OCI-LY7 (cell line): ENCODE results near the gene BCL2L12. TPM values are rescaled to one million over a fixed set of nuclear protein-coding genes. Genes with fewer than 3 reads are reported as not detected.
"Not testable (repeated sequence)": the region's sequence is repeated elsewhere in the genome, so short reads cannot be mapped to it uniquely, and the experiment has no call there.

Experiments used
- BruUV-seq: library from RNA; stranded (reverse); fragments of 400-500 nt; replicated peaks from 2 replicates; lab custom pipeline; 2021; lab: Mats Ljungman, UMichigan
- CTCF ChIA-PET: fragments of 300-600 bp; sonication (Branson Sonifier 250); formaldehyde crosslinking; loops from one replicate; lab custom pipeline; 2022; ENCODE audit warnings: antibody characterized with exemption; ENCODE audit not compliant: unreplicated experiment; lab: Charles Lee
- POLR2A ChIA-PET: fragments of 300-600 bp; sonication (Branson Sonifier 250); formaldehyde crosslinking; loops from one replicate; lab custom pipeline; 2022; ENCODE audit warnings: antibody characterized with exemption; lab: Charles Lee
- DNase-seq: peaks from one replicate; pipeline ENCODE4 v3.0.0-alpha.2; 2015; ENCODE audit warnings: low spot score
- H2AFZ ChIP-seq: fragments of 200-600 bp; sonication (generic), shearing (Covaris generic); 2 replicates; pipeline ENCODE4 v1.6.1; 2014; ENCODE audit warnings: mild to moderate bottlenecking, antibody characterized with exemption, low read length, moderate library complexity
- H3K27ac ChIP-seq: fragments of 200-600 bp; sonication (generic); 2 replicates; pipeline ENCODE4 v1.5.1; 2014; ENCODE audit warnings: mixed run types, low read depth, mild to moderate bottlenecking, moderate library complexity, low read length, inconsistent platforms; ENCODE audit not compliant: poor library complexity, severe bottlenecking
- H3K36me3 ChIP-seq: fragments of 200-600 bp; sonication (generic); 2 replicates; pipeline ENCODE4 v1.6.1; 2014; ENCODE audit warnings: mild to moderate bottlenecking, antibody characterized with exemption, low read length, moderate library complexity, mixed read lengths; ENCODE audit not compliant: insufficient read depth
- H3K4me1 ChIP-seq: fragments of 200-600 bp; sonication (generic); 2 replicates; pipeline ENCODE4 v1.5.1; 2014; ENCODE audit warnings: mild to moderate bottlenecking, low read length; ENCODE audit not compliant: insufficient read depth, poor library complexity, severe bottlenecking
- H3K4me2 ChIP-seq: fragments of 200-600 bp; sonication (generic); 2 replicates; pipeline ENCODE4 v1.6.1; 2014; ENCODE audit warnings: mild to moderate bottlenecking, low read length
- H3K4me3 ChIP-seq: fragments of 200-600 bp; sonication (generic); 2 replicates; pipeline ENCODE4 v1.5.1; 2014; ENCODE audit warnings: mild to moderate bottlenecking, low read depth, low read length; ENCODE audit not compliant: poor library complexity, severe bottlenecking
- H3K79me2 ChIP-seq: fragments of 200-600 bp; sonication (generic); 2 replicates; pipeline ENCODE4 v1.6.1; 2016; ENCODE audit warnings: low read depth, mild to moderate bottlenecking, low read length, moderate library complexity, mixed read lengths; ENCODE audit not compliant: insufficient read depth
- H3K9me2 ChIP-seq: fragments of 200-600 bp; sonication (generic); 2 replicates; pipeline ENCODE4 v1.6.1; 2016; ENCODE audit warnings: mild to moderate bottlenecking, low read length, mixed read lengths; ENCODE audit not compliant: insufficient read depth
- H3K9me3 ChIP-seq: fragments of 200-600 bp; sonication (generic); 2 replicates; pipeline ENCODE4 v1.6.1; 2014; ENCODE audit warnings: mild to moderate bottlenecking, mixed run types, low read length, mixed read lengths
- H4K20me1 ChIP-seq: fragments of 200-600 bp; sonication (generic); 2 replicates; pipeline ENCODE4 v1.6.1; 2014; ENCODE audit warnings: mild to moderate bottlenecking, antibody characterized with exemption, low read length, moderate library complexity, mixed read lengths; ENCODE audit not compliant: insufficient read depth
- CTCF ChIP-seq: fragments of 200-600 bp; sonication (generic); conservative IDR thresholded peaks from 2 replicates; pipeline ENCODE4 v1.5.1; 2014; ENCODE audit warnings: mild to moderate bottlenecking, antibody characterized with exemption, low read length, moderate library complexity, mixed read lengths
- EZH2phosphoT487 ChIP-seq: fragments of 200-600 bp; sonication (generic); IDR thresholded peaks from 2 replicates; pipeline ENCODE4 v1.6.1; 2018; ENCODE audit warnings: low read depth, borderline replicate concordance, mild to moderate bottlenecking, mixed run types, antibody characterized with exemption, low read length, moderate library complexity, mixed read lengths
- intact Hi-C: fragments of 100-400 bp; cut with micrococcal nuclease; formaldehyde crosslinking; loops from one replicate; pipeline ENCODE4 v1.10.0; 2022; ENCODE audit not compliant: unreplicated experiment
- total RNA-seq, 2 experiments: library from RNA; depleted of rRNA in 1 of 2; stranded (reverse); fragments of >200 nt in 1 of 2; shearing (Covaris generic) in 1 of 2; gene quantifications; 2 replicates each; pipeline ENCODE4 v1.2.3, GENCODE V29; 2014 to 2022

The BCL2L12 gene
- total RNA-seq, 2 experiments from 2014 or later: 38.9 to 65.4 TPM

DNA sequence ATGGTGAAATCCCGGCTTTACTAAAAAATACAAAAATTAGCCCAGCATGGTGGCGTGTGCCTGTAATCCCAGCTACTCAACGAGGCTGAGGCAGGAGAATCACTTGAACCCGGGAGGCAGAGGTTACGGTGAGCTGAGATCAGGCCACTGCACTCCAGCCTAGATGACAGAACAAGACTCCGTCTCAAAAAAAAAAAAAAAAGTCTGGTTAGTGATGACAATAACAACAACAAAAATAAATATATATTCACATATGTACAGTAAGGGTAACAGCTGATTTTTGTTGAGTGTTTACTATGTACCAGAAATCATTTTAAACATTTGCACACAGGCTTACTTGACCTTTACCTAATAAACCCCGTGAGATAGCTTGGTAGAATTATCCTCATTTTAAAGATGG is 48.8 kb upstream of the BCL2L12 start:
- Histone ChIP-seq H3K27ac (no peak overlapping the region), H3K36me3 (peaks cover 88% of the 10 kb centered on the region), H3K79me2 (no peaks in the 10 kb centered on the region), H3K4me2 (no peak overlapping the region), H3K4me3 (no peak overlapping the region), H4K20me1 (no peaks in the 10 kb centered on the region), H3K9me2 (no peaks in the 10 kb centered on the region), H2AFZ (no peak overlapping the region), H3K9me3 (no peaks in the 10 kb centered on the region), H3K4me1 (no peaks in the 10 kb centered on the region)
- intact Hi-C loops: no loop called here
- no peak for DNase-seq
- ChIA-PET POLR2A (interaction anchor here (2.0 kb wide), 1 partner anchor 23 kb away, joined by 4 read pairs; the partner anchor contains the start of gene RRAS), CTCF (no interaction called here)
- BruUV-seq: no TSS peak
- TF ChIP-seq EZH2phosphoT487 (no peak), CTCF (no peak)

DNA sequence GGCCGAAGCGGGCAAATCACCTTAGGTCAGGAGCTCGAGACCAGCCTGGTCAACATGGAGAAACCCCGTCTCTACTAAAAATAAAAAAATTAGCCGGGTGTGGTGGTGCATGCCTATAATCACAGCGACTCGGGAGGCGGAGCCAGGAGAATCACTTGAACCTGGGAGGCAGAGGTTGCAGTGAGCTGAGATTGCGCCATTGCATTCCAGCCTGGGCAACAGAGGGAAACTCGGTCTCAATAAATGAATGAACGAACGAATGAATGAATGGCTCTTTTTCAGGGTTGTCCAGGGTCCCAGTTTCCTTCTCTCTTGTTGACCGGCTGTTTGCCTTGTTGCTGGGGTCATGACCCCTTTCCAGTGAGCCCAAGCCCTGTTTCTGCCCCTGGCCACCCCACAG is 47.9 kb upstream of the BCL2L12 start:
- H3K9me3 ChIP-seq, H3K27ac ChIP-seq, H2AFZ ChIP-seq, intact Hi-C loops, H3K4me1 ChIP-seq, H3K9me2 ChIP-seq, H3K4me2 ChIP-seq, CTCF ChIA-PET, BruUV-seq, DNase-seq, H4K20me1 ChIP-seq, H3K4me3 ChIP-seq, H3K79me2 ChIP-seq: not testable (repeated sequence)
- peaks cover 83% of the 10 kb centered on the region for H3K36me3 ChIP-seq
- POLR2A ChIA-PET: interaction anchor here (2.0 kb wide), 1 partner anchor 22 kb away, joined by 4 read pairs; the partner anchor contains the start of gene RRAS

- H3K4me2 ChIP-seq: no peak overlapping the region
- DNase-seq: no peak
- H3K4me3 ChIP-seq: no peak overlapping the region
- H3K4me1 ChIP-seq: no peaks in the 10 kb centered on the region
- ChIA-PET CTCF (no interaction called here), POLR2A (interaction anchor here (0.6 kb wide), 1 partner anchor 142 kb away, joined by 3 read pairs; the partner anchor contains the start of gene AP2A1)
- H3K27ac ChIP-seq: no peak overlapping the region
- BruUV-seq: TSS peak; percentile 30
- peaks cover 68% of the 10 kb centered on the region for H3K36me3 ChIP-seq
- H2AFZ ChIP-seq: no peak overlapping the region
- no peak for TF ChIP-seq CTCF
- TF ChIP-seq EZH2phosphoT487: no peak
- H4K20me1 ChIP-seq: no peaks in the 10 kb centered on the region
- intact Hi-C loops: no loop called here
- H3K9me3 ChIP-seq: no peaks in the 10 kb centered on the region
- H3K9me2 ChIP-seq: no peaks in the 10 kb centered on the region
- no peaks in the 10 kb centered on the region for H3K79me2 ChIP-seq
Observed at GRCh38 chr19:49624967-49625910, 40.5 kb upstream of the BCL2L12 start.
